H1 (cell line): ENCODE measurements around the gene ISM1.

Experiments used
- CTCF ChIP-seq, 3 experiments: IDR thresholded peaks; 1 replicate in 2 of 3; 2 replicates in 1 of 3; pipeline versions ENCODE4 v1.5.1 to v1.6.1; 2011; ENCODE audit warnings: low read length in 3 of 3, mild to moderate bottlenecking in 3 of 3, inconsistent platforms in 2 of 3, low read depth in 1 of 3, moderate library complexity in 1 of 3; ENCODE audit not compliant: insufficient read depth in 1 of 3; ENCODE audit errors: control extremely low read depth in 1 of 3
- KDM5A ChIP-seq: fragments of 200-600 bp; IDR thresholded peaks from 2 replicates; pipeline ENCODE4 v1.7.1; 2012; ENCODE audit warnings: mild to moderate bottlenecking, low read length, inconsistent platforms, mixed read lengths
- SIN3A ChIP-seq, 2 experiments: IDR thresholded peaks in 1 of 2; conservative IDR thresholded peaks in 1 of 2; 2 replicates each; pipeline ENCODE4 v1.6.1; 2011 to 2012; ENCODE audit warnings: low read length in 2 of 2, improper control_type of control experiment in 1 of 2, low read depth in 1 of 2, mild to moderate bottlenecking in 1 of 2
- TAF1 ChIP-seq: IDR thresholded peaks from 2 replicates; pipeline ENCODE4 v1.6.1; 2011; ENCODE audit warnings: mild to moderate bottlenecking, low read depth, low read length

- TF ChIP-seq CTCF (IDR thresholded peaks at IDR 0.05; ENCODE audit: control extremely low read depth in 1 of 3, insufficient read depth in 1 of 3, low read depth in 1 of 3, low read length in 3 of 3) (no peak), KDM5A (no peak), SIN3A (conservative IDR thresholded peaks at IDR 0.05 in 1 of 2, IDR thresholded peaks at IDR 0.05 in 1 of 2; ENCODE audit: low read depth in 1 of 2, low read length in 2 of 2) (no peak), TAF1 (no peak)
Measured at GRCh38 chr20:13260650-13261279, 39.7 kb downstream of the ISM1 start.
